ENCODE measurements around the gene FAIM2.

The FAIM2 gene

DNA sequence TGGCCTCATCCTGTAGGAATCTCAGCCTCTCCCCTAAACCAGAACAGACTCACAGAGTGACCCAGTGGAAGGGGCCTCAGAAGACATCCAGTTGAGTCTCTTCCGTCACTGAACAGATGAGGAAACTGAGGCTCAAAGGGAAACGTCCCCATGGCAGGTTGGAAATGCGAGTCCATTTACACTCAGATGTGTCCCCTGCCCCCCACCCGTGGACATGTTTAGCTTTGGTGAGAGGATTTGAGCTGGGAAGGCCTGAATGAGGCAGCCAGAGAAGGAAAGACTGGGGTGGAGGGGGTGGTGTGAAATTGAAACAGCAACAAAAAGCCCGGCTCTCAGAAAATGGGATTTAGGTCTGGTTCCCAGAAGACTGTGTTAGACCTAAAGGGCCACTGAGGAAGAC is 1.7 kb downstream of the FAIM2 start:
- ChIA-PET CTCF (interaction anchor here (1.2 to 1.7 kb wide), 2 partner anchors 10 to 33 kb away, joined by 3 to 5 read pairs; no protein-coding TSS in a partner anchor), POLR2A (no interaction called here)
- H3K9me3 ChIP-seq (ENCODE audit: control insufficient read depth, insufficient read depth, low read depth, low read length), result no peaks in the 10 kb centered on the region
- TF ChIP-seq ZSCAN30 (tag by site-specific recombination; IDR thresholded peaks at IDR 0.05), result no peak
- TF ChIP-seq ZNF10 (tag by site-specific recombination; IDR thresholded peaks at IDR 0.05), result no peak
- TF ChIP-seq, protein P1, sequence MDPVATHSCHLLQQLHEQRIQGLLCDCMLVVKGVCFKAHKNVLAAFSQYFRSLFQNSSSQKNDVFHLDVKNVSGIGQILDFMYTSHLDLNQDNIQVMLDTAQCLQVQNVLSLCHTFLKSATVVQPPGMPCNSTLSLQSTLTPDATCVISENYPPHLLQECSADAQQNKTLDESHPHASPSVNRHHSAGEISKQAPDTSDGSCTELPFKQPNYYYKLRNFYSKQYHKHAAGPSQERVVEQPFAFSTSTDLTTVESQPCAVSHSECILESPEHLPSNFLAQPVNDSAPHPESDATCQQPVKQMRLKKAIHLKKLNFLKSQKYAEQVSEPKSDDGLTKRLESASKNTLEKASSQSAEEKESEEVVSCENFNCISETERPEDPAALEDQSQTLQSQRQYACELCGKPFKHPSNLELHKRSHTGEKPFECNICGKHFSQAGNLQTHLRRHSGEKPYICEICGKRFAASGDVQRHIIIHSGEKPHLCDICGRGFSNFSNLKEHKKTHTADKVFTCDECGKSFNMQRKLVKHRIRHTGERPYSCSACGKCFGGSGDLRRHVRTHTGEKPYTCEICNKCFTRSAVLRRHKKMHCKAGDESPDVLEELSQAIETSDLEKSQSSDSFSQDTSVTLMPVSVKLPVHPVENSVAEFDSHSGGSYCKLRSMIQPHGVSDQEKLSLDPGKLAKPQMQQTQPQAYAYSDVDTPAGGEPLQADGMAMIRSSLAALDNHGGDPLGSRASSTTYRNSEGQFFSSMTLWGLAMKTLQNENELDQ (tag by site-specific recombination; IDR thresholded peaks at IDR 0.05; ENCODE audit: low read depth), result no peak
- no peak for TF ChIP-seq ZNF292 (tag by site-specific recombination; IDR thresholded peaks at IDR 0.05; ENCODE audit: borderline replicate concordance, low read depth)
- TF ChIP-seq, protein P2, sequence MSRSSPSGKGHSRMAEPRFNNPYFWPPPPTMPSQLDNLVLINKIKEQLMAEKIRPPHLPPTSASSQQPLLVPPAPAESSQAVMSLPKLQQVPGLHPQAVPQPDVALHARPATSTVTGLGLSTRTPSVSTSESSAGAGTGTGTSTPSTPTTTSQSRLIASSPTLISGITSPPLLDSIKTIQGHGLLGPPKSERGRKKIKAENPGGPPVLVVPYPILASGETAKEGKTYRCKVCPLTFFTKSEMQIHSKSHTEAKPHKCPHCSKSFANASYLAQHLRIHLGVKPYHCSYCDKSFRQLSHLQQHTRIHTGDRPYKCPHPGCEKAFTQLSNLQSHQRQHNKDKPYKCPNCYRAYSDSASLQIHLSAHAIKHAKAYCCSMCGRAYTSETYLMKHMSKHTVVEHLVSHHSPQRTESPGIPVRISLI (tag by site-specific recombination; IDR thresholded peaks at IDR 0.05), result no peak
- no peak for TF ChIP-seq ZBTB21 (tag by site-specific recombination; IDR thresholded peaks at IDR 0.05)
- no peak for TF ChIP-seq ZNF211 (tag by site-specific recombination; IDR thresholded peaks at IDR 0.05; ENCODE audit: low read depth)
- no peak for TF ChIP-seq ZNF174 (tag by site-specific recombination; IDR thresholded peaks at IDR 0.05)
- no peak for TF ChIP-seq ZNF2 (tag by site-specific recombination; IDR thresholded peaks at IDR 0.05)
- no peak for TF ChIP-seq ZNF416 (tag by site-specific recombination; IDR thresholded peaks at IDR 0.05)
- TF ChIP-seq, protein P3, sequence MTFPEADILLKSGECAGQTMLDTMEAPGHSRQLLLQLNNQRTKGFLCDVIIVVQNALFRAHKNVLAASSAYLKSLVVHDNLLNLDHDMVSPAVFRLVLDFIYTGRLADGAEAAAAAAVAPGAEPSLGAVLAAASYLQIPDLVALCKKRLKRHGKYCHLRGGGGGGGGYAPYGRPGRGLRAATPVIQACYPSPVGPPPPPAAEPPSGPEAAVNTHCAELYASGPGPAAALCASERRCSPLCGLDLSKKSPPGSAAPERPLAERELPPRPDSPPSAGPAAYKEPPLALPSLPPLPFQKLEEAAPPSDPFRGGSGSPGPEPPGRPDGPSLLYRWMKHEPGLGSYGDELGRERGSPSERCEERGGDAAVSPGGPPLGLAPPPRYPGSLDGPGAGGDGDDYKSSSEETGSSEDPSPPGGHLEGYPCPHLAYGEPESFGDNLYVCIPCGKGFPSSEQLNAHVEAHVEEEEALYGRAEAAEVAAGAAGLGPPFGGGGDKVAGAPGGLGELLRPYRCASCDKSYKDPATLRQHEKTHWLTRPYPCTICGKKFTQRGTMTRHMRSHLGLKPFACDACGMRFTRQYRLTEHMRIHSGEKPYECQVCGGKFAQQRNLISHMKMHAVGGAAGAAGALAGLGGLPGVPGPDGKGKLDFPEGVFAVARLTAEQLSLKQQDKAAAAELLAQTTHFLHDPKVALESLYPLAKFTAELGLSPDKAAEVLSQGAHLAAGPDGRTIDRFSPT (tag by site-specific recombination; IDR thresholded peaks at IDR 0.05), result no peak
- no peak for TF ChIP-seq ZNF404 (tag by site-specific recombination; IDR thresholded peaks at IDR 0.05)
- no peak for TF ChIP-seq ZNF350 (tag by site-specific recombination; IDR thresholded peaks at IDR 0.05)
- TF ChIP-seq ZNF202 (tag by site-specific recombination; IDR thresholded peaks at IDR 0.05; ENCODE audit: borderline replicate concordance), result no peak
- TF ChIP-seq, protein P4, sequence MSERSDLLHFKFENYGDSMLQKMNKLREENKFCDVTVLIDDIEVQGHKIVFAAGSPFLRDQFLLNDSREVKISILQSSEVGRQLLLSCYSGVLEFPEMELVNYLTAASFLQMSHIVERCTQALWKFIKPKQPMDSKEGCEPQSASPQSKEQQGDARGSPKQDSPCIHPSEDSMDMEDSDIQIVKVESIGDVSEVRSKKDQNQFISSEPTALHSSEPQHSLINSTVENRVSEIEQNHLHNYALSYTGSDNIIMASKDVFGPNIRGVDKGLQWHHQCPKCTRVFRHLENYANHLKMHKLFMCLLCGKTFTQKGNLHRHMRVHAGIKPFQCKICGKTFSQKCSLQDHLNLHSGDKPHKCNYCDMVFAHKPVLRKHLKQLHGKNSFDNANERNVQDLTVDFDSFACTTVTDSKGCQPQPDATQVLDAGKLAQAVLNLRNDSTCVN (tag by site-specific recombination; optimal IDR thresholded peaks at IDR 0.05), result no peak
- TF ChIP-seq ZBTB17 (tag by site-specific recombination; IDR thresholded peaks at IDR 0.05), result no peak
- no peak for TF ChIP-seq ZNF138 (tag by site-specific recombination; IDR thresholded peaks at IDR 0.05; ENCODE audit: borderline replicate concordance)
- H3K4me3 ChIP-seq (ENCODE audit: low read depth, low read length), result no peak overlapping the region
- H3K4me1 ChIP-seq (ENCODE audit: control insufficient read depth, insufficient read depth, low read length), result no peaks in the 10 kb centered on the region
- H3K27ac ChIP-seq (ENCODE audit: extremely low read depth, low read depth, low read length), result no peak overlapping the region
- H3K36me3 ChIP-seq (ENCODE audit: control insufficient read depth in 2 of 2, insufficient read depth in 1 of 2, low read length in 2 of 2), result no peaks in the 10 kb centered on the region

DNA sequence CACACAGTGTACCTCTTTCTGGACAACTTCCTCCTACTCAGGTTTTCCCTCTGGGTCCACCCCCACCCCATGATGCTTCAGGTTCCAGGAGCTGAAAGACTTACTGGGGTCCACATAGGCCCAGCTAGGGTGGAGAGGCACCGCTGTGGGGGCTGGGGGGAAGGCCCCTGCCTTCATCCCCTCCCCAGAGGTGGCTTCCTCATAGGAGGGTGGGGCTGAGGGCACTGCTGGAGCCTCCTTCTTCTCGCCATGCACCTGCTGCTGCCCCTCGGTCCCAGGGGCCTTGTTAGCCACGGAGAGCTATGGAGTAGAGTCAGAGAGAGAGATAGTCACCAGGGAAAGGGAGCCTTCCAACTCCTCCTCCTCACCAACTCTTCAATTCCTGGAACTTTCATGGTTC is 2.7 kb downstream of the FAIM2 start:
- ChIA-PET POLR2A (no interaction called here), CTCF (interaction anchor here (0.6 to 1.7 kb wide), 2 partner anchors 32 to 138 kb away, joined by 3 to 5 read pairs; no protein-coding TSS in a partner anchor)
- TF ChIP-seq ZNF132 (tag by site-specific recombination; IDR thresholded peaks at IDR 0.05; ENCODE audit: borderline replicate concordance), result no peak
- TF ChIP-seq ZNF548 (tag by site-specific recombination; IDR thresholded peaks at IDR 0.05), result 0 out of 2 replicates have a peak, but pooled peaks have one; percentile 5
- TF ChIP-seq, protein P5, sequence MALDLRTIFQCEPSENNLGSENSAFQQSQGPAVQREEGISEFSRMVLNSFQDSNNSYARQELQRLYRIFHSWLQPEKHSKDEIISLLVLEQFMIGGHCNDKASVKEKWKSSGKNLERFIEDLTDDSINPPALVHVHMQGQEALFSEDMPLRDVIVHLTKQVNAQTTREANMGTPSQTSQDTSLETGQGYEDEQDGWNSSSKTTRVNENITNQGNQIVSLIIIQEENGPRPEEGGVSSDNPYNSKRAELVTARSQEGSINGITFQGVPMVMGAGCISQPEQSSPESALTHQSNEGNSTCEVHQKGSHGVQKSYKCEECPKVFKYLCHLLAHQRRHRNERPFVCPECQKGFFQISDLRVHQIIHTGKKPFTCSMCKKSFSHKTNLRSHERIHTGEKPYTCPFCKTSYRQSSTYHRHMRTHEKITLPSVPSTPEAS (tag by site-specific recombination; IDR thresholded peaks at IDR 0.05), result no peak
- TF ChIP-seq ZNF785 (tag by site-specific recombination; IDR thresholded peaks at IDR 0.05), result no peak
- TF ChIP-seq, protein P6, sequence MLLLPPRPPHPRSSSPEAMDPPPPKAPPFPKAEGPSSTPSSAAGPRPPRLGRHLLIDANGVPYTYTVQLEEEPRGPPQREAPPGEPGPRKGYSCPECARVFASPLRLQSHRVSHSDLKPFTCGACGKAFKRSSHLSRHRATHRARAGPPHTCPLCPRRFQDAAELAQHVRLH (tag by site-specific recombination; IDR thresholded peaks at IDR 0.05), result no peak
- TF ChIP-seq ZNF2 (tag by site-specific recombination; IDR thresholded peaks at IDR 0.05), result no peak
- H3K27ac ChIP-seq (ENCODE audit: extremely low read depth, low read depth, low read length), result no peak overlapping the region
- H3K4me3 ChIP-seq (ENCODE audit: low read depth, low read length), result no peak overlapping the region
- H3K9me3 ChIP-seq (ENCODE audit: control insufficient read depth, insufficient read depth, low read depth, low read length), result no peaks in the 10 kb centered on the region
- H3K4me1 ChIP-seq (ENCODE audit: control insufficient read depth, insufficient read depth, low read length), result no peaks in the 10 kb centered on the region
- no peaks in the 10 kb centered on the region for H3K36me3 ChIP-seq (ENCODE audit: control insufficient read depth in 2 of 2, insufficient read depth in 1 of 2, low read length in 2 of 2)

All from HEK293 (cell line).